GM12878 (cell line): ENCODE data around the gene WFS1. TPM values are rescaled to one million over a fixed set of nuclear protein-coding genes. Genes with fewer than 3 reads are reported as not detected.

Experiments used
- ATAC-seq: fragments of 200-7000 bp; cut with Tn5 transposase; 3 replicates; pipeline ENCODE4 v1.9.1; 2020; ENCODE audit warnings: mild to moderate bottlenecking, moderate library complexity
- BruUV-seq: library from RNA; stranded (reverse); fragments of 400-500 nt; replicated peaks from 2 replicates; lab custom pipeline; 2021; lab: Mats Ljungman, UMichigan
- CTCF ChIA-PET: fragments of 300-600 bp; sonication (Branson Sonifier 250); formaldehyde crosslinking; extraction: SDS; loops from one replicate; lab custom pipeline; 2021; ENCODE audit warnings: inconsistent platforms; lab: Yijun Ruan, JAX
- POLR2A ChIA-PET: fragments of 350-600 bp; formaldehyde crosslinking; extraction: SDS; loops from one replicate; lab custom pipeline; 2021; ENCODE audit warnings: inconsistent platforms; lab: Charles Lee
- RAD21 ChIA-PET: fragments of 300-600 bp; sonication (Branson Sonifier 250); formaldehyde crosslinking; loops from one replicate; lab custom pipeline; 2023; ENCODE audit warnings: antibody characterized with exemption; ENCODE audit not compliant: unreplicated experiment; lab: Charles Lee
- SMC1A ChIA-PET: fragments of 300-600 bp; sonication (Branson Sonifier 250); formaldehyde crosslinking; loops from one replicate; lab custom pipeline; 2023; ENCODE audit not compliant: unreplicated experiment, uncharacterized antibody; lab: Charles Lee
- DNase-seq: peaks from one replicate; pipeline ENCODE4 v3.0.0-alpha.2; 2011; ENCODE audit warnings: low read depth, low spot score
- FAIRE-seq: peaks from 3 replicates; lab custom pipeline; 2011; peaks lifted over from hg19 to GRCh38; lab: Jason Lieb, UNC
- H2AFZ ChIP-seq: 2 replicates; pipeline ENCODE4 v1.6.0; 2011; ENCODE audit warnings: low read depth, low read length, control low read depth; ENCODE audit not compliant: control insufficient read depth
- H3K27ac ChIP-seq: 2 replicates; pipeline ENCODE4 v1.5.1; 2011; ENCODE audit warnings: control low read depth; ENCODE audit not compliant: control insufficient read depth, insufficient read depth
- H3K27me3 ChIP-seq, 2 experiments: replicated peaks in 1 of 2; 2 replicates each; pipeline versions ENCODE4 v1.6.0 to v1.6.1; 2011; ENCODE audit warnings: low read length in 1 of 2; ENCODE audit not compliant: control insufficient read depth in 2 of 2, insufficient read depth in 2 of 2
- H3K36me3 ChIP-seq, 2 experiments: 2 replicates each; pipeline ENCODE4 v1.5.1; 2011; ENCODE audit warnings: low read length in 1 of 2; ENCODE audit not compliant: control insufficient read depth in 2 of 2, insufficient read depth in 2 of 2
- H3K4me1 ChIP-seq: 2 replicates; pipeline ENCODE4 v1.6.1; 2011; ENCODE audit warnings: mild to moderate bottlenecking, low read length, moderate library complexity, mixed read lengths; ENCODE audit not compliant: control insufficient read depth, insufficient read depth
- H3K4me2 ChIP-seq: 2 replicates; pipeline ENCODE4 v1.6.0; 2011; ENCODE audit warnings: control low read depth; ENCODE audit not compliant: control insufficient read depth, insufficient read depth
- H3K4me3 ChIP-seq: fragments of 200-600 bp; sonication (generic); 2 replicates; pipeline ENCODE4 v1.5.1; 2016
- H3K79me2 ChIP-seq: 2 replicates; pipeline ENCODE4 v1.6.0; 2011; ENCODE audit warnings: low read length; ENCODE audit not compliant: control insufficient read depth, insufficient read depth
- H3K9ac ChIP-seq: 2 replicates; pipeline ENCODE4 v1.8.0; 2011; ENCODE audit warnings: low read length, control low read depth, mixed read lengths; ENCODE audit not compliant: control insufficient read depth, insufficient read depth
- H3K9me3 ChIP-seq: replicated peaks from 3 replicates; pipeline ENCODE4 v1.5.1; 2011; ENCODE audit warnings: mild to moderate bottlenecking, low read length; ENCODE audit not compliant: control insufficient read depth, insufficient read depth
- H4K20me1 ChIP-seq: 2 replicates; pipeline ENCODE4 v1.6.0; 2011; ENCODE audit not compliant: control insufficient read depth, insufficient read depth
- PAX5 ChIP-seq: IDR thresholded peaks from 2 replicates; pipeline ENCODE4 v1.6.1; 2011; ENCODE audit warnings: low read depth, low read length, borderline replicate concordance
- SMAD5 ChIP-seq: IDR thresholded peaks from 2 replicates; pipeline ENCODE4 v1.6.1; 2016; ENCODE audit warnings: antibody characterized with exemption, low read depth
- YY1 ChIP-seq: IDR thresholded peaks from 2 replicates; pipeline ENCODE4 v1.6.1; 2011; ENCODE audit warnings: low read depth, mild to moderate bottlenecking, low read length
- WGBS: methylation state at CpG from one replicate; pipeline ENCODE4 v1.1.6; 2016; ENCODE audit warnings: low lambda C conversion rate; ENCODE audit not compliant: insufficient replicate concordance, insufficient coverage; ENCODE audit errors: missing lambda C conversion rate; 5-methylcytosine and 5-hydroxymethylcytosine counted together
- in situ Hi-C: fragments of 300-500 bp; cut with MboI; formaldehyde crosslinking; loops from 9 replicates; pipeline ENCODE4 v1.14.3; 2018; ENCODE audit warnings: mixed read lengths
- intact Hi-C: fragments of 100-400 bp; cut with micrococcal nuclease; formaldehyde crosslinking; loops from one replicate; pipeline ENCODE4 v1.14.2; 2022; ENCODE audit not compliant: unreplicated experiment
- polyA plus RNA-seq, 11 experiments: library from polyadenylated mRNA; depleted of rRNA in 4 of 11; unstranded in 6 of 11; stranded (reverse) in 5 of 11; fragments of >200 nt; fragmentation: Nextera tagmentation in 4 of 11; fragmentation: Illumina TruSeq in 1 of 11; extraction: Ambion mirVana in 4 of 11; extraction: Trizol in 1 of 11; gene quantifications; 1 replicate in 1 of 11; 2 replicates in 10 of 11; pipeline versions ENCODE4 v1.2.1 to v1.2.3, GENCODE V29; 2011 to 2016; ENCODE audit warnings: inconsistent platforms in 2 of 11, missing spikeins in 2 of 11, low read depth in 1 of 11
- total RNA-seq, 4 experiments: library from RNA; depleted of rRNA in 3 of 4; stranded (reverse); fragments of >200 nt in 3 of 4; fragmentation: Illumina TruSeq in 1 of 4; extraction: Trizol in 1 of 4; gene quantifications; 2 replicates each; pipeline versions ENCODE4 v1.2.1 to v1.2.3, GENCODE V29; 2013 to 2021
- TF ChIP-seq, protein P1 (sequence below), 3 experiments: IDR thresholded peaks in 2 of 3; conservative IDR thresholded peaks in 1 of 3; 2 replicates each; pipeline ENCODE4 v1.5.1; 2011; ENCODE audit warnings: low read depth in 3 of 3, low read length in 3 of 3, mild to moderate bottlenecking in 3 of 3, control low read depth in 2 of 3, moderate library complexity in 2 of 3, inconsistent platforms in 1 of 3, mixed read lengths in 1 of 3; ENCODE audit not compliant: control insufficient read depth in 2 of 3, insufficient read depth in 1 of 3; ENCODE audit errors: extremely low read depth in 1 of 3

The WFS1 gene
- total and polyA plus RNA-seq, 10 of the 15 experiments (the other 5 are each of a cell fraction or from before 2014, with no cell fraction given): 0.31 to 4.7 (median 2.0) TPM

DNA sequence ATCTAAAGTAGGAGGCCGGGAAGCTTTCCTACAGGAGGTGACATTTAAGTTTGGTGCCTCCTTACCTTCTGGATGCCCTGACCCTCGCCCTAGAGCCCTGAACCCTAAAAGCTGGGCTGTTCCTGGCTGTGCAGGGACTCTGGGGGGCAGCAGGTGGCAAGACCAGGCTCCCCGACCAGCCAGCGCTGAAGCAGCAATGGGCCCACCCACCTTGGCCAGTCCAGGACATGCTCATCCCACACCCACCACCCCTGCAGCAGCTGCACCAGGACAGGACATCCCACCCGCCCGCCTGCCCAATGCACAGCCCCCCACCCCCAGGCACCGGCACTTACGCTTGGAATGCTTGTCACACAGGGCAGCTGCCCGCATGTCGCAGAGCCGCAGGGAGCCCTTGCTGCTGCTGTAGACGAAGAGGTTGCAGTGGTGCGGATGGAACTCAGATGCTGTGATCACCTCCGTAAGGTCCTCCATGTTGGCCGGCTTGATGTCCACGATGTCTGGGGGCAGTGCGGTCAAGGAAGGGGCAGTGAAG lies 77.9 kb downstream of the WFS1 start:
- BruUV-seq: no TSS peak
- ChIA-PET POLR2A (interaction anchor here (0.6 kb wide), 1 partner anchor 399 kb away, joined by 7 read pairs; no protein-coding TSS in a partner anchor), SMC1A (no interaction called here), RAD21 (no interaction called here), CTCF (interaction anchor here (1.0 kb wide), 1 partner anchor 98 kb away, joined by 4 read pairs; no protein-coding TSS in a partner anchor)
- H3K36me3 ChIP-seq: no peaks in the 10 kb centered on the region
- H3K27ac ChIP-seq: no peak overlapping the region
- H4K20me1 ChIP-seq: 0 out of 2 replicates have a peak, but pooled peaks cover 3% of the 10 kb centered on the region
- H3K4me3 ChIP-seq: no peak overlapping the region
- peaks cover 0 to 3% of the 10 kb centered on the region in 2 experiments; a peak in 2 of 4 replicates for H3K27me3 ChIP-seq
- ATAC-seq (no peak), DNase-seq (no peak), FAIRE-seq (no peak)
- TF ChIP-seq, protein P1, sequence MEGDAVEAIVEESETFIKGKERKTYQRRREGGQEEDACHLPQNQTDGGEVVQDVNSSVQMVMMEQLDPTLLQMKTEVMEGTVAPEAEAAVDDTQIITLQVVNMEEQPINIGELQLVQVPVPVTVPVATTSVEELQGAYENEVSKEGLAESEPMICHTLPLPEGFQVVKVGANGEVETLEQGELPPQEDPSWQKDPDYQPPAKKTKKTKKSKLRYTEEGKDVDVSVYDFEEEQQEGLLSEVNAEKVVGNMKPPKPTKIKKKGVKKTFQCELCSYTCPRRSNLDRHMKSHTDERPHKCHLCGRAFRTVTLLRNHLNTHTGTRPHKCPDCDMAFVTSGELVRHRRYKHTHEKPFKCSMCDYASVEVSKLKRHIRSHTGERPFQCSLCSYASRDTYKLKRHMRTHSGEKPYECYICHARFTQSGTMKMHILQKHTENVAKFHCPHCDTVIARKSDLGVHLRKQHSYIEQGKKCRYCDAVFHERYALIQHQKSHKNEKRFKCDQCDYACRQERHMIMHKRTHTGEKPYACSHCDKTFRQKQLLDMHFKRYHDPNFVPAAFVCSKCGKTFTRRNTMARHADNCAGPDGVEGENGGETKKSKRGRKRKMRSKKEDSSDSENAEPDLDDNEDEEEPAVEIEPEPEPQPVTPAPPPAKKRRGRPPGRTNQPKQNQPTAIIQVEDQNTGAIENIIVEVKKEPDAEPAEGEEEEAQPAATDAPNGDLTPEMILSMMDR (IDR thresholded peaks at IDR 0.05 in 2 of 3, conservative IDR thresholded peaks at IDR 0.05 in 1 of 3; ENCODE audit: control insufficient read depth in 2 of 3, extremely low read depth in 1 of 3, insufficient read depth in 1 of 3, low read depth in 3 of 3, low read length in 3 of 3): no peak
- no peak for TF ChIP-seq SMAD5
- no peak for TF ChIP-seq PAX5
- no peak for TF ChIP-seq YY1
- in situ Hi-C loops: no loop called here
- no peaks in the 10 kb centered on the region for H3K9me3 ChIP-seq
- H2AFZ ChIP-seq: no peak overlapping the region
- no peaks in the 10 kb centered on the region for H3K4me1 ChIP-seq
- WGBS: 40% methylated on average over 17 of the region's 17 CpGs
- intact Hi-C loops: no loop called here
- H3K9ac ChIP-seq: no peak overlapping the region
- no peak overlapping the region for H3K4me2 ChIP-seq
- no peaks in the 10 kb centered on the region for H3K79me2 ChIP-seq
